Cardiac septum (tissue), 1 donor: Measurements from ENCODE around the gene HOXC9. TPM values are rescaled to one million over a fixed set of nuclear protein-coding genes. Genes with fewer than 3 reads are reported as not detected.

Experiments used
- DNase-seq: peaks from one replicate; pipeline ENCODE4 v3.0.0-alpha.2; 2020; ENCODE audit warnings: low spot score
- intact Hi-C: fragments of 100-400 bp; cut with DNase I; formaldehyde crosslinking; loops from one replicate; pipeline ENCODE4 v1.14.0; 2022
- microRNA-seq: library from miRNA; unstranded; fragments of <30 nt; microRNA quantifications from one replicate; pipeline ENCODE4 v1.2.0, GENCODE V29; 2020
- total RNA-seq: library from RNA; stranded (reverse); fragmentation: NEBNext Ultra II Directional; extraction: Animal tissue kit (Norgen Biotek cat#: 25700); gene quantifications from one replicate; pipeline ENCODE4 v1.2.1, GENCODE V29; 2021
- donor health status: DM: no; HTN: no; CAD: no.

Gene HOXC9
- total RNA-seq, 1 donor from 2014 or later, result not detected

GRCh38 chr12:54044425-54045103 is 44.6 kb downstream of the HOXC9 start:
- intact Hi-C loops, result no loop called here
- DNase-seq, result no peak

DNA sequence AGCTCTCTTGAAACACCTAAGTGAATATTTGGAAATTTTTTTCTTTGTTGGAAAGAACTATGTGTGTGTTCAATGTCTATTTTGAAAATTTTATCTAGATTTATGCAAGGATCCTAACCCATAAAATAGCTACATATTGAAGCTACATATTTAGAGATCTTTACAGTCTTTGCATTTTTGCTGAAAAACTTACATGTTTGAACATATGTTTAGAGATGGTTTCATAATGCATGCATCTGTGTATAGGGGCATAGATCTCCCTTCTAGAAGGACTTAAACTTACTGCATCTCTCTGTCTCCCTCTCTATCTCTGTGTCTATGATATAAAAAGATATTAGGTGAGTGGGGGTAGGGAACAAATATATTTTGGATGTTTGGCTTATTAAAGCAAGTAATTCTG is 45.4 kb downstream of the HOXC9 start:
- DNase-seq, result no peak
- intact Hi-C loops, result no loop called here

DNA sequence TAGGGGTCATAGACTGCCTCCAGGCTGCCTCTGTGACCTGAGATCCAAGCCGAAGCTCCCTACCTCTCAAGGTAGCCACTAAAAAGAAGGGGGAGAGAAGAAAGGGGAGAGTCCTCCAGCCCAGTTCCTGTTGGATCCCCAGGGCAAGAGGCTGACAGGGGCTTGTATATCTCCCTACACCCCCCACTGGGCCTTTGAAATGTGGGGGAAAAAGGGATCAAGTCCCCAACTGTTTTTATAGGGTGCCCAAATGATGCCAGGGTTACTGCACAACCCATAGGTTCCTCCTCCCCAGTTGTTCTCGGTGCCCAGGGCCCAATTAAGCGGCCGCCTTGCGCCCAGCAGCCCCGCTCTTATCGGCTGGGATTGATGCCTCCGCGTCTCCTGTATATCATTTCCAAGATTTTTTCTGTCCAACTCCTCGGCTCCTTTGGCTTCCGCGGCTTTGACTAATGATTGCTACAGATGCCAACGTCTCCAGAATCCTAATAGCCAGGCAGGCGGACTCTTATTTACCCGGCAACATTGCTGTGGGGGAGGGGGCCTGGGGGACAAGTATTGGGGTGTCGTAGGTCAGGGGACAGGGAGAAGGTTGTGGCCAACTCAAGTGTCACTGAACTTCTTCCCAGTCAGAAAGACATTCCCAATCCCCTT is 46.0 kb downstream of the HOXC9 start:
- no peak for DNase-seq
- intact Hi-C loops, result no loop called here

DNA sequence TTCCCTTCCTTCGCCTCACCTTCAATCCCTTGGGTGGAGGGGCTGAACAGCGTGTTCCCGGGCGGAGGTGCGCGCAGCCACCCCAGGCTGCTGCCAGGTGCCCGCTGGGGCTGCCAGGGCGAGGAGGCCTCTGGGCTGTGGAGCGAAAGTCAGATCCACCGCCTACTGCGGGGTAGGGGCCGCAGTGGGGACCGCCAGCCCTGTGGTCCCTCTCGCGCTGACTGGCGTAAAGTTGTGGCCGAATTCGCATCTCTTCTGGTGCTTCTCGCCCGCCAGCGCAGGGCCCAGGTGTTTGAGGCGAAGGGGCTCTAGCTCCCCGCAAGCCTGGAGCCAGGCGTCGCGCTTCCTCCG is 46.8 kb downstream of the HOXC9 start:
- intact Hi-C loops, result no loop called here
- no peak for DNase-seq

DNA sequence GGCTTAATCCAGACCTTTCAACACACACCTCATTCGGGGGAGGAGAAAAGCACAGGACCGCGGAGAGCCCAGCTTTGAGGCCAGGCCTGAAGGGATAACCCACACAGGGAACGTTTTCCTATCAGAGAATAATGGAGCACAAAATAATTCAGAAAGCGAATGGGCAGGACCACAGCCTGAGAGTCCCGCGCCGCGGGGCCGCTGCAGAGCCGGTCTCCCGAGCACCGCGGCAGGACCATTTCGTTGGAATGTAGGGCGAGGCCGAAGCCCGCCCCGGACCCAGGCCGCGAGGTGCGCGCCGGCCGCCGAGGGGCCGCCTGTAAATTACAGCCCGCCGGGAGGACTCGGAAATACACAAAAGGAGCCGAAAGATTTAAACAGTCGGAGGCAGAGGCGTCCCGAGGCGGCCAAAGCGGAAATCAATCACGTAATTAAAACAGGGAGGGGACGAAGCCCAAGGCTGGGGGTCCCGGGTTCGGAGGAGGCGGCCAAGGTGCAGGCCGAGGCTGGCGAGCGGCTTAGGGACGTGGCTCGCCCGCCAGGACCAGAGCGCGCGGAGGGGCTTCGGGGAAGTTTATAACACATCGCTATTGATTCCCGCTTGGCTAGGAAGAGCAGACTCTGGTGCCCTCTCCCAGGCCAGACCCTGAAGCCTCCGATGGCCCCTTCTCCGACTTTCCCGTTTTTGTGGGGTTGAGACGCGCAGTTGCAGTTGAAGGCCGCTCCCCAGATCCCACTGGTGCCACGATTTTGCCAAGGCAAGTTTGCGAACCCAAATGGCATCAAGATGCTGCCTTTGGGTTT is 47.4 kb downstream of the HOXC9 start:
- intact Hi-C loops, result no loop called here
- DNase-seq, result no peak

DNA sequence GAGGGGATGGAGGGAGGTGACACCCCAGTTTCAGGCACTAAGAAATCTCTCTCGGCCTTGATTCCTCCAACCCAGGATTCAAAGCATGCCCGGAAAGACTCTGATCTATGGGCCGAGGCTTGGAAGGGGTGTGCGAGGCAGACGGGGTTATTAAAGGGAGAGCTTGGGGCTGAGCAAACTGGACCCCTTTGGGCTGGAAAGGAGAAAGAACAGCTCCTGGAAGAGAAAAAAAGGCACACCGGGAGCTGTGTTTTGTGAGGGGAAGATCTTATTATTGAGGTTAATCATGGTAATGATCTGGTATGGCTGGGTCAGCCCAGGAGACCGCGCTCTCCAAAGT is 48.0 kb downstream of the HOXC9 start:
- DNase-seq, result no peak

GRCh38 chr12:54048406-54049093 is 48.6 kb downstream of the HOXC9 start:
- intact Hi-C loops, result no loop called here
- no peak for DNase-seq

More for the DNA sequence above, 48.0 kb downstream of the HOXC9 start:
- intact Hi-C loops, result no loop called here

DNA sequence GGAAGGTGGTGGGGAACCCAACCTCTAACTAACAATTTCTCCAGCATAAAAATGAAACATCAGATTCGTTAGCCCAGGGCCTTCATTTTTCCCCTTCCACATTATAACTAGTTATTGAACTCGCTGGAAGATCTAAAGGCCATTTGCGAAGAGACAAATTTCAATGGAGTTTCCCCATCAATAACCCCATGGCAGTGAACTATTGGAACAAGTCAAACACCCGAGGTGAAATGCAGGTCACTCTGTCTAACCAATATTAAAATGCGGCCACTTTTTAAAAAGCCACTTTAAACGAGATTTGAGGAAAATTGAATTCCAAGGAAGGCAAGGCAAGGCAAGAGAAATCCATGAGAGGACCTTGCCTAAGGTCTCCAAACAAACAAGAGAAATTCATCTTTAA is 49.1 kb downstream of the HOXC9 start:
- no peak for DNase-seq
- intact Hi-C loops, result no loop called here

GRCh38 chr12:54050482-54050810 is 50.5 kb downstream of the HOXC9 start:
- intact Hi-C loops, result no loop called here
- DNase-seq, result no peak

DNA sequence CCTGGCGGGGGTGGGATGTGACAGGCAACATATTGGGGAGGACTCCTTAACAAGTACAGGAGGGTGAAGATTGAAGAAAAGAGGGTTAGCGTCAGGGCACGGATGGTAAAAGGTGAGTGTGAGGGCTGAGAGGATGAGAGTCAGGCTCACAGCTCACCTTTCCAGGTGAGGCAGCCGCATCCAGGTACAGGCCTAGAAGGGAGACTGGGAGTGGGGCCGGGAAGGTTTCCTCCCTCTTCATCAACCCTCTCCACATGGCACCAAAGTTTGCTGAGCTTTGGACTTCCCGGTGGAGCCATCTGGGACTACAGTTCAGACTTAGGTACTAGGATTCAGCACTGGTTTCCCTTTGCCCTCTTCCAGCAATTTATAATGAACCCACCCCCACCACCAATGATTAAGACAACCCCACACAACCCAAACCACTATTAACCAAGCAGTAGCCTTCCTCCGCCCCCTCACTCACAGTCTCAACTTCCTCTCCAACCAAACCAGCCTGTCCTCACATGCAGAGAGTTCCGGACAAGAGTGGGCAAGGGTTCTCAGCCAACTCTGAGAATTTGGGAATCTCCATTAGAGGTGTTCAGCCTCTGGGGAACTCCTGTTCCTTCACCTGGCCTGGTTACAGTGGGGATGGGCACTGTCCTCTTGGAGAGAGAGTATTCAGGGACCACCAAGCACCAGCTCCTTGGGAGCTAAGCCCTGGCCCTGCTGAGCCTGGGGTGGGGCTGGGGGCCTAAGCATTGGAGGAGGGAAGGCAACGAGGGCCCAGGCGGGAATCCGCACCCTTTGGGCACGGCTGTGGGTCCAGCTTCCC is 51.3 kb downstream of the HOXC9 start:
- intact Hi-C loops, result no loop called here
- DNase-seq, result no peak

- no peak for DNase-seq
- intact Hi-C loops, result no loop called here
Measured at GRCh38 chr12:54051874-54052437, 52.0 kb downstream of the HOXC9 start.

DNA sequence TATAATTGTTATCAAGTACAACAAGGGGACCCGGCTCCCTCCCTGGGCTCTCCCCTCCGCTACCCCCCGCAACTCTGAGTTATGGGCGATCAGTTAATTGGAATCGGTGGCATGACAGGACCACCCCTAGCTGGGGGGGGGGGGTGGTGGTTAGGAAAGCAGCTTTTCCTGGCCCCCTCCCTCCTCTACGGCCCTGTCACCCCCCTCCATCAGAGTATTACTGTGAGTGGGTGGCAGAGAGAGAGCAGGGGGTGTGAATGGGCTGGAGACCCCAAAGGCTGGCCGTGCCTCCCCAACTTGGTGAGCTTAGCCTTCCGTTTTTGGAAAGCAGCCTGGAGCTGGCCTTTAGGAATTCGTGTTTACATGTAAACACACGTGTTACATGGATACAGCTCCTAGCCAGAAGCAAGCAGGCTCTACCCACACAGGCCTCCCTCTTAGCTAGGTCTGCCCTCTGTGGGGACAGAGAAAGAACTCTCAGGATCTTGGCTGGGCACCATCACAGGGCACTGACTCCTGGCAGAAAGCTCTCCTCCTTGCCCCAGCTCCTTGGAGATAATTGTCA is 52.6 kb downstream of the HOXC9 start:
- intact Hi-C loops, result no loop called here
- no peak for DNase-seq

Small RNA genes lying within 50 kb of the gene (microRNA-seq; reads per million reads assigned to microRNA genes)
- gene MIR196A2 (1.8 reads per million), gene MIR615 (3.1 reads per million)

Other genes starting within 250 kb of the HOXC9 start
- gene CISTR, start 248.2 kb upstream of the HOXC9 start, total RNA-seq, result 0.75 TPM
- gene HOXC13, start 61.3 kb upstream of the HOXC9 start, total RNA-seq, result not detected
- not detected for gene HOXC12, start 45.3 kb upstream of the HOXC9 start, total RNA-seq
- not detected for gene HOXC11, start 27.0 kb upstream of the HOXC9 start, total RNA-seq
- not detected for gene HOTAIR, start 25.2 kb upstream of the HOXC9 start, total RNA-seq
- gene HOXC10, start 15.0 kb upstream of the HOXC9 start, total RNA-seq, result not detected
- gene HOXC8, start 8.8 kb downstream of the HOXC9 start, total RNA-seq, result not detected
- gene HOXC6, start 28.3 kb downstream of the HOXC9 start, total RNA-seq, result 0.43 TPM
- gene HOXC5, start 32.9 kb downstream of the HOXC9 start, total RNA-seq, result not detected
- not detected for gene HOXC4, start 53.7 kb downstream of the HOXC9 start, total RNA-seq
- gene SMUG1, start 188.8 kb downstream of the HOXC9 start, total RNA-seq, result 15.3 TPM